Endothelial cell of umbilical vein (primary cell): ENCODE measurements around the gene SRP19.

Experiments used
- EZH2 ChIP-seq: IDR thresholded peaks from 2 replicates; pipeline ENCODE4 v1.6.1; 2012; ENCODE audit warnings: borderline replicate concordance, low read depth, mild to moderate bottlenecking, moderate library complexity, low read length, inconsistent platforms; ENCODE audit not compliant: severe bottlenecking
- TF ChIP-seq, protein P1 (sequence below), 2 donors: IDR thresholded peaks; 1 replicate in 1 of 2; 2 replicates in 1 of 2; pipeline ENCODE4 v1.5.1; 2011; ENCODE audit warnings: low read length in 2 of 2, mild to moderate bottlenecking in 2 of 2, moderate library complexity in 2 of 2, control low read depth in 1 of 2, inconsistent platforms in 1 of 2, low read depth in 1 of 2; ENCODE audit not compliant: insufficient read depth in 1 of 2; ENCODE audit errors: extremely low read depth in 1 of 2

DNA sequence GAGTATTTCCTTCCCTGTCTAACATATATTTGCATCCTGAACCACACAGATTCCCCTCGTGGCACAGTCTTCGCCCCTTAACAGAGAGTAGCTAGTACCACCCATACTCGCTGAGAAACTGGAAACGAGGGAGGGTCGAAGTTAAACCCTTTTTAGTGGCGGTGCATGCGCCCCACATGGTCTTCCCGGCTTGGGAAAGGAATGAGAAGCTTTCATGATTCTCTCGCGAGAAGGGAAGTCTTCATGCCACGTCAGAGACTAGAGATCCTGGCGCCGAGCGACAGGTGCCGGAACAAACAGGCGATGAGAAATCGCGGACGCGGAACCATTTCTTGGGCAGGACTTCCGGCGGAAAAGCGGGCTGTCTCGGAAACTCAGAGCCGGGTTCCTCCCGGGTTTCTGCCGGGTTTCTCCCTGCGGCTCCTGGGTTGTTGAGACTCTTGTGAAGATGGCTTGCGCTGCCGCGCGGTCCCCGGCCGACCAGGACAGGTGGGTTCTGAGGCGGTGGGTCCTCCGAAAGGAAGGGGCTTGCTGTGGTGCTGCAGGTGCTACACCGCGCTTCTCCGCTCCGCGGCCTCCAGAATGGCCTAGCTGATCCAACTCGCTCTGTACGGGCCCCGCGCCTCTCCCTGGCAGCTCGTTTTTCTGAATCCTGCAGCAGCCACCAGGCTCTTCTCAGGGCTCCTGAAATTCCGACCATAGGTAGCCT, at the start of gene SRP19:
- TF ChIP-seq, protein P1, sequence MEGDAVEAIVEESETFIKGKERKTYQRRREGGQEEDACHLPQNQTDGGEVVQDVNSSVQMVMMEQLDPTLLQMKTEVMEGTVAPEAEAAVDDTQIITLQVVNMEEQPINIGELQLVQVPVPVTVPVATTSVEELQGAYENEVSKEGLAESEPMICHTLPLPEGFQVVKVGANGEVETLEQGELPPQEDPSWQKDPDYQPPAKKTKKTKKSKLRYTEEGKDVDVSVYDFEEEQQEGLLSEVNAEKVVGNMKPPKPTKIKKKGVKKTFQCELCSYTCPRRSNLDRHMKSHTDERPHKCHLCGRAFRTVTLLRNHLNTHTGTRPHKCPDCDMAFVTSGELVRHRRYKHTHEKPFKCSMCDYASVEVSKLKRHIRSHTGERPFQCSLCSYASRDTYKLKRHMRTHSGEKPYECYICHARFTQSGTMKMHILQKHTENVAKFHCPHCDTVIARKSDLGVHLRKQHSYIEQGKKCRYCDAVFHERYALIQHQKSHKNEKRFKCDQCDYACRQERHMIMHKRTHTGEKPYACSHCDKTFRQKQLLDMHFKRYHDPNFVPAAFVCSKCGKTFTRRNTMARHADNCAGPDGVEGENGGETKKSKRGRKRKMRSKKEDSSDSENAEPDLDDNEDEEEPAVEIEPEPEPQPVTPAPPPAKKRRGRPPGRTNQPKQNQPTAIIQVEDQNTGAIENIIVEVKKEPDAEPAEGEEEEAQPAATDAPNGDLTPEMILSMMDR (IDR thresholded peaks at IDR 0.05; ENCODE audit: extremely low read depth in 1 of 2, insufficient read depth in 1 of 2, low read depth in 1 of 2, low read length in 2 of 2): no peak
- TF ChIP-seq EZH2: no peak
